Calu3 (cell line): ENCODE measurements around the gene DNAJC15. TPM values are rescaled to one million over a fixed set of nuclear protein-coding genes. Genes with fewer than 3 reads are reported as not detected.

ENCODE experiments used
- BruUV-seq: library from RNA; stranded (reverse); fragments of 400-500 nt; replicated peaks from 2 replicates; lab custom pipeline; 2021; lab: Mats Ljungman, UMichigan
- CTCF ChIA-PET: fragments of 300-600 bp; sonication (Branson Sonifier 250); formaldehyde crosslinking; loops from one replicate; lab custom pipeline; 2022; ENCODE audit warnings: antibody characterized with exemption; lab: Charles Lee
- DNase-seq: peaks from one replicate; pipeline ENCODE4 v3.0.0; 2022
- H3K27ac Mint-ChIP-seq: one replicate; pipeline ENCODE4 v1.8.0; 2022; ENCODE audit warnings: mixed read lengths; ENCODE audit not compliant: unreplicated experiment
- H3K27me3 Mint-ChIP-seq: one replicate; pipeline ENCODE4 v1.8.0; 2022; ENCODE audit warnings: mixed read lengths; ENCODE audit not compliant: unreplicated experiment
- H3K36me3 Mint-ChIP-seq: one replicate; pipeline ENCODE4 v1.8.0; 2022; ENCODE audit warnings: mild to moderate bottlenecking, moderate library complexity, mixed read lengths; ENCODE audit not compliant: insufficient read depth, unreplicated experiment
- H3K4me1 Mint-ChIP-seq: one replicate; pipeline ENCODE4 v1.8.0; 2022; ENCODE audit warnings: mild to moderate bottlenecking, low read depth, mixed read lengths; ENCODE audit not compliant: unreplicated experiment
- H3K4me3 Mint-ChIP-seq: one replicate; pipeline ENCODE4 v1.8.0; 2022; ENCODE audit warnings: mild to moderate bottlenecking, low read depth, moderate library complexity, mixed read lengths; ENCODE audit not compliant: unreplicated experiment
- H3K9me3 Mint-ChIP-seq: one replicate; pipeline ENCODE4 v1.8.0; 2022; ENCODE audit warnings: low read depth, mixed read lengths; ENCODE audit not compliant: unreplicated experiment
- intact Hi-C: fragments of 100-400 bp; cut with micrococcal nuclease; formaldehyde crosslinking; loops from one replicate; pipeline ENCODE4 v1.10.0; 2022; ENCODE audit not compliant: unreplicated experiment
- total RNA-seq: library from RNA; stranded (reverse); gene quantifications from 2 replicates; pipeline ENCODE4 v1.2.3, GENCODE V29; 2022
- TF ChIP-seq, protein P1 (sequence below): fragments of 200-600 bp; IDR thresholded peaks from one replicate; pipeline ENCODE4 v1.8.0; 2022; ENCODE audit warnings: antibody characterized with exemption; ENCODE audit not compliant: unreplicated experiment

The DNAJC15 gene
- total RNA-seq, 1 experiment from 2014 or later: 13.1 TPM

DNA sequence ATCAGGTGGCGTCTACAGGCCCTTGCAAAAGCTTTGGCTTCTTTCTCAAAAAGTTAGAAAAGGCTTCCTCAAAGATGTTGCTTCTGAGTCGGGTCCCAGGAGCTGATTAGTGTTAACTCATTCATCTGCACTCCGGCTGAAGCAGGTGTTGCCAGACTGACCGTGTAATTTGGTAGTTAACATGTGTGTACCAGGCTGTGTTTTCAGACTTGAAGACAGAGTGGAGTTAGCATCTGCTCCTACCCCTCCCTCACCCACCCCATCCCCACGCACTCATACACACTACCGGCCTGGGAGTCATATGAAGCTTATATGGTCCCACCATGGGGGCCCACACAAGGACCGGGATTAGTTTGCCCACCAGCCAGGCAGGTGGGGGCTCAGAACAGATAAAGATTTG lies 111.5 kb downstream of the DNAJC15 start:
- Mint-ChIP-seq H3K27ac (no peak overlapping the region), H3K36me3 (no peaks in the 10 kb centered on the region), H3K4me3 (no peak overlapping the region), H3K27me3 (peaks cover 14% of the 10 kb centered on the region), H3K9me3 (no peaks in the 10 kb centered on the region), H3K4me1 (no peaks in the 10 kb centered on the region)
- no TSS peak for BruUV-seq
- intact Hi-C loops: no loop called here
- no peak for DNase-seq
- TF ChIP-seq, protein P1, sequence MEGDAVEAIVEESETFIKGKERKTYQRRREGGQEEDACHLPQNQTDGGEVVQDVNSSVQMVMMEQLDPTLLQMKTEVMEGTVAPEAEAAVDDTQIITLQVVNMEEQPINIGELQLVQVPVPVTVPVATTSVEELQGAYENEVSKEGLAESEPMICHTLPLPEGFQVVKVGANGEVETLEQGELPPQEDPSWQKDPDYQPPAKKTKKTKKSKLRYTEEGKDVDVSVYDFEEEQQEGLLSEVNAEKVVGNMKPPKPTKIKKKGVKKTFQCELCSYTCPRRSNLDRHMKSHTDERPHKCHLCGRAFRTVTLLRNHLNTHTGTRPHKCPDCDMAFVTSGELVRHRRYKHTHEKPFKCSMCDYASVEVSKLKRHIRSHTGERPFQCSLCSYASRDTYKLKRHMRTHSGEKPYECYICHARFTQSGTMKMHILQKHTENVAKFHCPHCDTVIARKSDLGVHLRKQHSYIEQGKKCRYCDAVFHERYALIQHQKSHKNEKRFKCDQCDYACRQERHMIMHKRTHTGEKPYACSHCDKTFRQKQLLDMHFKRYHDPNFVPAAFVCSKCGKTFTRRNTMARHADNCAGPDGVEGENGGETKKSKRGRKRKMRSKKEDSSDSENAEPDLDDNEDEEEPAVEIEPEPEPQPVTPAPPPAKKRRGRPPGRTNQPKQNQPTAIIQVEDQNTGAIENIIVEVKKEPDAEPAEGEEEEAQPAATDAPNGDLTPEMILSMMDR: no peak
- CTCF ChIA-PET: no interaction called here

DNA sequence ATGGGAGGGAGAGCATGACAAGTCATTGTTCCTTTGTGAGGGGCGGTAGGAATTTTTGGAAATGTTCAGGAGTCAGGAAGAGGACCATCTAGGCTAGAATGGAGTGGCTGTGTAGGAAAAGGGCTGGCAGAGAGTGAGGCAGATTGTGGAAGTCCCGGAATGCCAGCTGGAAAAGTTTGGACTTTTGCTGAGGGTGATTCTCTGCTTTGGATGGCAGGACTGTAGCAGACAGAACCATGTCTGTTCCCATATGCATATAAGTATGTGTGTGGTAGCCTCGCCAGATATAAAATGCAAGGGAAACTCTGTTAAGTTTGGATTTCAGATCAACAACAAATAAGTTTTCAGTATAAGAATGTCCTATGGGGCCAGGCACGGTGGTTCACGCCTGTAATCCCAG lies 112.1 kb downstream of the DNAJC15 start:
- H3K9me3 Mint-ChIP-seq: no peaks in the 10 kb centered on the region
- CTCF ChIA-PET: no interaction called here
- H3K4me1 Mint-ChIP-seq: no peaks in the 10 kb centered on the region
- TF ChIP-seq, protein P1: no peak
- DNase-seq: no peak
- no TSS peak for BruUV-seq
- no peak overlapping the region for H3K27ac Mint-ChIP-seq
- no peak overlapping the region for H3K4me3 Mint-ChIP-seq
- no peaks in the 10 kb centered on the region for H3K36me3 Mint-ChIP-seq
- H3K27me3 Mint-ChIP-seq: peaks cover 15% of the 10 kb centered on the region
- intact Hi-C loops: no loop called here

DNA sequence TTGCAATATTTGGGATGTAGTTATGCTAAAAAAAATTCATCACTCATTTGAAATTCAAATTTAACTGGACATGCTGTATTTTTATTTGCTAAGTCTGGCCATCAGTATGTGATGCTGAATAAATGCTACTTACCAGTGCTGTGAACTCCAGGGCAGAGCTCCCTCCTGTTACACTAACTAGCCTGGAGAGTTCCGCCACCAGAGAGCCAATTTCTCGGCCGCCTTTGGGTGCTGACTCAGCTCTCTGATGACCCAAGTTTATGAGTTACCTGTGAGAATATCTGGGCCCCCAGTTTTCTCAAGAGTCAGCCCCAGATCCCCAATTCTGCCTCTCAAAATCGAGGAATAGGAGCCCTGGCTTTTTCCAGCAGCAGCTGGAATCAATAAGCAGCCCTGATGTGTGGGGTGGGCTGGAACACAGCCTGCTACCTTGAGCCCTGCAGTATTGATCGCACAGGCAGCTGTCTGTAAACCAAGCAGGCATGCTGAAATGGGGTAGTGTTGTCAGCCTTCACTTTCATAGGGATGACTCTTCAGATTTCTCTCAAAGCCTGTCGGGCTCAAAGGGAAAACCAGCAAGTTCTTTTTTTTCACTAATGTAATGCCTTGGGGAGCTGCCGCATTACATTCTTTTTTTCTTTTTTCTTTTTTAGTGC lies 113.7 kb downstream of the DNAJC15 start:
- Mint-ChIP-seq H3K9me3 (no peaks in the 10 kb centered on the region), H3K27ac (no peak overlapping the region), H3K4me3 (no peak overlapping the region), H3K4me1 (no peaks in the 10 kb centered on the region), H3K36me3 (no peaks in the 10 kb centered on the region), H3K27me3 (peaks cover 30% of the 10 kb centered on the region)
- CTCF ChIA-PET: no interaction called here
- DNase-seq: no peak
- TF ChIP-seq, protein P1: no peak
- intact Hi-C loops: no loop called here
- no TSS peak for BruUV-seq

DNA sequence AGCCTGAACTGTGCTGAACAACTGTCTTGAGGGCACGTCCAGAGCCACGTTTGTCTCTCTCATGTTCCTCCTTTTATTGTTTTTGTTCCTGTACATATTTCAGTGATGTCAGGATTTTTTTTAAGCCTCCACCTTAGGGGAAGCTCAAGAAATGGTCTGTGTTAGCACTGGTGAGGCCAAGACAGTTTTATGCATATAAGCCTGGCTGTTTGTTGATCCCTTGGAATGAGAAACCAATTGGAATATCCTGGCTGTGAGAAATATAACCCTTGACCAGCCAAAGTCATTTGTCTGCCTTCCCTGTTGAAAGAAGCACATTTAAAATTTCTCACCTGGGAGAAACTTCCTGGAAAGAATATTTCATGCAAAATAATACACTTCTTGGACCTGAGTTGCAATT lies 115.8 kb downstream of the DNAJC15 start:
- BruUV-seq: no TSS peak
- H3K36me3 Mint-ChIP-seq: no peaks in the 10 kb centered on the region
- no peaks in the 10 kb centered on the region for H3K9me3 Mint-ChIP-seq
- intact Hi-C loops: no loop called here
- CTCF ChIA-PET: no interaction called here
- DNase-seq: no peak
- no peak overlapping the region for H3K27ac Mint-ChIP-seq
- peaks cover 33% of the 10 kb centered on the region for H3K27me3 Mint-ChIP-seq
- no peak overlapping the region for H3K4me3 Mint-ChIP-seq
- no peaks in the 10 kb centered on the region for H3K4me1 Mint-ChIP-seq
- TF ChIP-seq, protein P1: no peak
